GM12865 (cell line): ENCODE results near the gene UBE2E3.
"Not testable (repeated sequence)": the region's sequence is repeated elsewhere in the genome, so short reads cannot be mapped to it uniquely, and the experiment has no call there.

Source experiments
- DNase-seq: peaks from one replicate; pipeline ENCODE4 v3.0.0; 2010; ENCODE audit warnings: low read depth
- H3K4me3 ChIP-seq: 2 replicates; pipeline ENCODE4 v1.5.1; 2011; ENCODE audit warnings: mild to moderate bottlenecking, low read depth, low read length, control low read depth
- CTCF ChIP-seq: IDR thresholded peaks from 2 replicates; pipeline ENCODE4 v1.5.1; 2011; ENCODE audit warnings: low read length, control low read depth, low read depth, inconsistent platforms; ENCODE audit not compliant: insufficient read depth; ENCODE audit errors: missing control alignments

Gene UBE2E3

GRCh38 chr2:180980106-180980942 is at the start of gene UBE2E3:
UBE2E3 (plus strand) TSS chr2:180980605; CDS start chr2:180982043, 1,438 bp downstream.
- peak; percentile 89 for DNase-seq
- H3K4me3 ChIP-seq, result peak within 1 kb of the TSS; percentile 68
- TF ChIP-seq CTCF, result peak; percentile 77

- H3K4me3 ChIP-seq, result no peak overlapping the region
- DNase-seq, result no peak
- TF ChIP-seq CTCF, result no peak
These were observed 48.6 kb upstream of the UBE2E3 start for GRCh38 chr2:180931841-180932240.

- no peak for DNase-seq
These were observed 47.1 kb upstream of the UBE2E3 start for GRCh38 chr2:180933332-180933731.

GRCh38 chr2:180934911-180935310 is 45.5 kb upstream of the UBE2E3 start:
- H3K4me3 ChIP-seq, result no peak overlapping the region
- no peak for TF ChIP-seq CTCF
- DNase-seq, result no peak

More at GRCh38 chr2:180933332-180933731, 47.1 kb upstream of the UBE2E3 start:
- TF ChIP-seq CTCF, result no peak
- H3K4me3 ChIP-seq, result no peak overlapping the region

GRCh38 chr2:180937480-180937879 is 42.9 kb upstream of the UBE2E3 start:
- peak; percentile 60 for DNase-seq
- not testable (repeated sequence) for H3K4me3 ChIP-seq

GRCh38 chr2:180938451-180938850 is 42.0 kb upstream of the UBE2E3 start:
- TF ChIP-seq CTCF, result no peak
- peak; percentile 49 for DNase-seq
- H3K4me3 ChIP-seq, result no peak overlapping the region

- DNase-seq, result no peak
These were observed 37.1 kb upstream of the UBE2E3 start for GRCh38 chr2:180943275-180943674.

More at GRCh38 chr2:180943275-180943674, 37.1 kb upstream of the UBE2E3 start:
- TF ChIP-seq CTCF, result no peak
- H3K4me3 ChIP-seq, result no peak overlapping the region
